ENCODE data around the gene CIC. TPM values are rescaled to one million over a fixed set of nuclear protein-coding genes. Genes with fewer than 3 reads are reported as not detected.

The CIC gene
- total RNA-seq: 10 to 100 TPM; 50.6 to 98.3 (median 56.9) TPM

- H3K9me3 ChIP-seq: no peaks in the 10 kb centered on the region
- H3K27ac ChIP-seq: peak within 1 kb of the TSS; percentile 96 to 100 (median 99)
- DNase-seq: peak; percentile 100
- 1 to 2% methylated on average over 40 to 48 of the region's 52 CpGs for WGBS, 2 donors
- TF ChIP-seq POLR2A (IDR thresholded peaks at IDR 0.05): peak in 1 of 2 donors; percentile 13
- TF ChIP-seq CTCF (IDR thresholded peaks at IDR 0.05): no peak
- peak within 1 kb of the TSS; percentile 45 to 66 (median 58) for H3K4me3 ChIP-seq (replicated peaks in 1 of 3)
- no peaks in the 10 kb centered on the region for H3K27me3 ChIP-seq
- intact Hi-C loops (cut with DNase I): no loop called here
- peaks cover 20 to 29% of the 10 kb centered on the region in 2 donors for H3K4me1 ChIP-seq
- H3K36me3 ChIP-seq: peaks cover 19% of the 10 kb centered on the region in 2 donors
Measured at GRCh38 chr19:42268704-42269477, at the start of gene CIC. CIC (plus strand) TSS chr19:42269252; CDS start chr19:42271784, 2,532 bp downstream.

GRCh38 chr19:42219812-42220750 is 49.0 kb upstream of the CIC start, which contains the start of gene ZNF526:
ZNF526 (plus strand) TSS chr19:42220312; CDS start chr19:42224404, 4,092 bp downstream.
- Histone ChIP-seq H3K27ac (peak within 1 kb of the TSS; percentile 52 to 85 (median 76)), H3K36me3 (peaks cover 9 to 10% of the 10 kb centered on the region in 2 donors), H3K4me1 (peaks cover 33 to 45% of the 10 kb centered on the region in 2 donors), H3K9me3 (no peaks in the 10 kb centered on the region), H3K27me3 (no peaks in the 10 kb centered on the region), H3K4me3 (replicated peaks in 1 of 3) (peak within 1 kb of the TSS; percentile 33 to 72 (median 43))
- TF ChIP-seq POLR2A (IDR thresholded peaks at IDR 0.05): peak in 1 of 2 donors; percentile 83
- TF ChIP-seq CTCF (IDR thresholded peaks at IDR 0.05): no peak
- 0 to 1% methylated on average over 50 to 52 of the region's 53 CpGs for WGBS, 2 donors
- intact Hi-C loops (cut with DNase I): no loop called here
- peak; percentile 97 to 98 for DNase-seq

GRCh38 chr19:42220751-42221097 is 48.3 kb upstream of the CIC start:
- intact Hi-C loops (cut with DNase I): no loop called here
- Histone ChIP-seq H3K4me3 (replicated peaks in 1 of 3) (peak overlapping the region; percentile 33 to 72 (median 43)), H3K4me1 (peaks cover 32 to 39% of the 10 kb centered on the region in 2 donors), H3K27ac (peak overlapping the region in 1 of 3 donors; percentile 85), H3K36me3 (peaks cover 15% of the 10 kb centered on the region in 2 donors), H3K9me3 (no peaks in the 10 kb centered on the region), H3K27me3 (no peaks in the 10 kb centered on the region)
- 2% methylated on average over 6 of the region's 6 CpGs for WGBS, 2 donors
- TF ChIP-seq POLR2A (IDR thresholded peaks at IDR 0.05): no peak
- no peak for TF ChIP-seq CTCF (IDR thresholded peaks at IDR 0.05)
- no peak for DNase-seq

- H3K9me3 ChIP-seq: no peaks in the 10 kb centered on the region
- peaks cover 7 to 10% of the 10 kb centered on the region in 2 donors for H3K4me1 ChIP-seq
- no peak overlapping the region for H3K27ac ChIP-seq
- H3K36me3 ChIP-seq: peaks cover 39% of the 10 kb centered on the region in 2 donors
- 93 to 95% methylated on average over 29 to 31 of the region's 37 CpGs for WGBS, 2 donors
- H3K27me3 ChIP-seq: no peaks in the 10 kb centered on the region
- no peak for DNase-seq
- H3K4me3 ChIP-seq (replicated peaks in 1 of 3): no peak overlapping the region
- intact Hi-C loops (cut with DNase I): no loop called here
- TF ChIP-seq POLR2A (IDR thresholded peaks at IDR 0.05) (no peak), CTCF (IDR thresholded peaks at IDR 0.05) (no peak)
Measured at GRCh38 chr19:42224940-42225717, 43.9 kb upstream of the CIC start.
